DMS114 treated with DMSO at 0.1 percent for 48 hours (cell line): ENCODE results near the gene PRUNE2.
"Not testable (repeated sequence)": the region's sequence is repeated elsewhere in the genome, so short reads cannot be mapped to it uniquely, and the experiment has no call there.

Experiments
- DNase-seq: peaks from one replicate; lab custom pipeline; 2025; ENCODE audit not compliant: unreplicated experiment; lab: John Stamatoyannopoulos, UW

Gene PRUNE2

DNA sequence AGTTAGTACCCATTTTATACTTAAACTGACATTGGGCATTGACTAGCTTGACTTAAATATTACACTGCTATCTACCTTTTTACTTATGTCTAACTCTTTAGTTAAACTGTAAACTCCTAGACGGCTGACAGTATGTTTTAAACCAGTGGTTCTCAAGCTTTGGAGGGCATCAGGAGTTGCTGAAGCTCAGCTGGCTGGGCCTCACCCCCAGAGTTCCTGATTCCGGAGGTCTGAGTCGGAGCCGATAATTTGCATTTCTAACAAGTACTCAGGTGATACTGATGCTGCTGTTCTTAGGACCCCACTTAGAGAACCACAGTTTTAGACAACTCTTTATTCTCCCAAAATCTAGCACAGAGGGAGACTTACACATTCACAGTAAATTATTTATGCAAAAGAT is 205.0 kb downstream of the PRUNE2 start:
- DNase-seq, result no peak

GRCh38 chr9:76699971-76700370 is 205.9 kb downstream of the PRUNE2 start:
- no peak for DNase-seq

DNA sequence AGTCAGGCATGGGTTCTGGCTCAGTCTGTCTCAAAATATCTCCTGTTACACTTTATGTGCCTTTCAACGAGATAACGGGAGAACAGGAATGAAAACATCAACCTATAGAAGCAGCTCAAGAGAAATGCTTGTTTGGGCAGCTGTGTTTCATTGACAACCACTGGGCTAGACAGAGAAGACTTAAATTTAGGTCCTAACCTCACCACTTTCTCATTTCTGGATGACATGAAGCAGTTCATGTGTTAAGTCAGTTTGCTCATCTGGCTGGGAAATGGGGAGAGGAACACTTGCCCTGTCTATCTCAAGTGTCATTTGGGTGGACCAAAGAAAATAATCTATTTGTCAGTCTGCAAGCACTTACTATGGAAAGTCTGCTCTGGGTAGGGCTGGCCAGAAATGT is 208.4 kb downstream of the PRUNE2 start:
- no peak for DNase-seq

DNA sequence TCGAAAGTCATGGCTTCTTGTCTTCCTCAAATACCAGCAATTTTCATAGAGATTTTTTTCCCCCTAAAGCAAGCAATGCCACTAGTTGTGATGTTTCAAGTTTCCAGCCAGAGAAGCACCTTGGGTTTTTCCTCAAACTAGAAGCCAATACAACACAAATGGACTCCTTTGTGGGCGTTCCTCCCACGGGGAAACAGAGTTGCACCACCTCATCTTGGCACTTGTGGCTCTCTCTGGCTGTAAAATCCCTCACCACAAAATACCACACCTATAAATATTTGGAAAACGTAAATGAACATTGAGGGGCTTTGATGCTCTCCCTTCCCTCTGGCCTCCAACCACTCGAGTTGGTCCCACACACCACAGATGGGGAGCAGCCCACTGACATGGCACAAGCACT is 208.8 kb downstream of the PRUNE2 start:
- no peak for DNase-seq

- no peak for DNase-seq
These were observed 212.0 kb downstream of the PRUNE2 start for GRCh38 chr9:76693912-76694311.

- no peak for DNase-seq
These were observed 213.3 kb downstream of the PRUNE2 start for GRCh38 chr9:76692458-76693129.

- DNase-seq, result no peak
These were observed 214.2 kb downstream of the PRUNE2 start for GRCh38 chr9:76691517-76692313.

GRCh38 chr9:76690973-76691370 is 214.9 kb downstream of the PRUNE2 start:
- no peak for DNase-seq

DNA sequence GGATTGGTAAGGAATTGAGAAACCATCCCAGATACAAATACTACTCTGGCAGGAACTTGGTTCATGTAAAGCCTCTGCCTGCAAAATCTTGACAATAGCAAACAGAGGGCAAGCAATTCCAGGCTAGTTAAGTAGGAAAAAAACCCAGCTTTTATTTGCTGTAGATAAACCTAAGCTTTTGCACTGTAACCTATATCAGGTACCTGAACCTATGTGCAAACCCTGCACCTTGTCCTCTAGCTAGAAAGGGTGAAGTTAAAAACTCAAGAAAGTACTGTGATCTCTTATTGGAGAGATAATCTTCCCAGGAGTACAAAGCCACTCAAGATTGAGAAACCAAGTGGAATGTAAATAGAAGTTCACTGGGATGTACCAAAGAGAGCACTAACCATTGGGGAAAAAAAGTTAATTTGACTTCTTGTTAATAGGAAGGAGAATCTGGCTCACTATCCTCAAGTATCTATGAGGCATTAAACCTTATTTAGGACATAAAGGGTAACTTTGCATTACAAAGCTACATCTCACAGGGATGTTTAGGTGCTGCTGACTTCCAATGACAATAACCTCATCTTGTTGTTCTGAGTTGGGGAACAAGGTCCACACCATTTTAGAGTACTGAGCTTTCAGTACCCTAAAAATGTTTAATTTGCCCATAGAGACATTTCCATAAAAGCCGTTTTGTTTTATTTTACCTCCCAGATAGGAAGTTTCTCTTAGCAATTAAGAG is 215.5 kb downstream of the PRUNE2 start:
- DNase-seq, result no peak

GRCh38 chr9:76688471-76689238 is 217.3 kb downstream of the PRUNE2 start:
- DNase-seq, result no peak

- no peak for DNase-seq
These were observed 218.0 kb downstream of the PRUNE2 start for GRCh38 chr9:76687861-76688391.

DNA sequence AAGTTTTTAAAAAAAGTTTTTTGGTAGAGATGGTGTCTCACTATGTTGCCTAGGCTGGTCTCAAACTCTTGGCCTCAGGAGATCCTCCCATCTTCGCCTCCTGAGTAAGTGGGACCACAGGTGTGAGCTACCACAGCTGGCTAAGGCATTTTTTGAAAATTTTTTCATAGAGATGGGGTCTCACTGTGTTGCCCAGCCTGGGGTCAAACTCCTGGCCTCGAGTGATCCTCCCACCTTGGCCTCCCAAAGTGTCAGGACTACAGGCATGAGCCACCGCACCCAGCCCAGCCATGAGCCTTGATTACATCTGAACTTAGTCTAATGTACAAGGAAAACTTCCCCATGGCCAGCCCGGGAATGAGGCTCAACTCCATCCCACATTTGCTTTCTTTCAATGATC is 219.2 kb downstream of the PRUNE2 start:
- DNase-seq, result no peak

- no peak for DNase-seq
These were observed 221.7 kb downstream of the PRUNE2 start for GRCh38 chr9:76684213-76684612.

DNA sequence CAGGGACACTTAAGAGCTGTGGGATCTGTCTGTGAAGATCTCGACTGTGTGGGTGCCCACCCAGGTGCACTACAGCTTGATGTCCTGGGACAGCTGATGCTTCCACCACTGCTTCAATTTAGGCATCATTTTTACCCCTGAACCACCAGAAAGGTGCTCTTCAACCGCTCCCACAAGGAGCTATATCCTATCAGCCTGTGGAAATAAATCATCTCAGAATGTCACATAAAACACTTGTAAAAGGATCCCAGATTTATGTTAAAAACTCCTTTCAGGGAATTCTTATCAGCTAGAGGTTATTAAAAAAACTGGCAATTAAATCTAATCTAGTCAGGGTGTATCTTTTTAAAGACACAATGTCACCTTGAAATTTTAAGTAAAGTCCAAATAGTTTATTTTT is 224.4 kb downstream of the PRUNE2 start:
- no peak for DNase-seq

DNA sequence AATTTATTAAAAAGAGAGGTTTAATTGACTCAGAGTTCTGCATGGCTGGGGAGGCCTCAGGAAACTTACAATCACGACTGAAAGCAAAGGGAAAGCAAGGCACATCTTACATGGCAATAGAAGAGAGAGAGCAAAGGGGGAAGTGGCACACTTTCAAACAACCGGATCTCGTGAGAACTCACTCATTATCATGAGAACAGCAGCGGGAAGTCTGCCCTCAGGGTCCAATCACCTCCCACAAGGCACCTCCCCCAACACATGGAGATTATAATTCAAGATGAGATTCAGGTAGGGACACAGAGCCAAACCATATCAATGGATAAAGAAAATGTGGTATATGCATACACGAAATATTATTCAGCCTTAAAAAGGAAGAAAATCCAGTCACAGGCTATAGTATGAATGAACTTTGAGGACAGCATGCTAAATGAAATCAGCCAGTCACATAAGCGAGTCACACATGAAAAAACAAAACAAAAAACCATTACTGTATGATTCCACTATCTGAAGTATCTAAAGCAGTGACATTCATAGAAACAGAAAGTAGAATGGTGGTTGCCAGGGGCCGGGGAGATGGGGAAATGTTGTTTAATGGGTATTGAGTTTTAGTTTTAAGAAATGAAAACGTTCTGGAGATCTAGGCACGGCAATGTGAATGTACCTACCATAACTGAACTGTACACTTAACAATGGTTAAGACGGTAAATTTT is 225.0 kb downstream of the PRUNE2 start:
- DNase-seq, result no peak

DNA sequence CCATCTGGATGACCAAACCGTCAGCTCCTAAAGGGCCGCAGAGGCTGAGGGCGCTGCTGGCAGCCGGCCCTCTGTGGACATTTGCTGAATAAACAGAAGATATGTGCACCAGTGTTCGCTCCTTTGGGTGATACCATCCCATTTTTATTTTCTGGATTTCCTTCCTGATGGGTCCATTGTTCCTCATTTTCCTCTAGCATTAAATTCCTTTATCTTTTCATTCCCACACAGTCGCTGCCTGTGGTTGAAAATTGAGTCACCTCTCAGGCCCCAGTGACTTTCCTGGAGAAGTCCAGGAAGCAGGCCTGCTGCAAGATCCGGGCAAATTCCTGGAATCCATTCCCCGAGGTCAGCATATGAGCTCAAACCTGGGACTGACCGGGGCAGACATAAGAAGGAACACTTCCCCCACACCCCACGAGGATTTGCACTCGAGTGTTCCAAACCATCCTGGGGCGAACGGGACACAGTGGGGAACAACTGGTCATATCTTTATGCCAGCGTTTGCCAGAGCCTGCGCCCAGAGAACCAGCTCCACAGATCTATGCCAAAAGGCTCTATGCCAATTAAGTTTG is 228.3 kb downstream of the PRUNE2 start:
- DNase-seq, result no peak

DNA sequence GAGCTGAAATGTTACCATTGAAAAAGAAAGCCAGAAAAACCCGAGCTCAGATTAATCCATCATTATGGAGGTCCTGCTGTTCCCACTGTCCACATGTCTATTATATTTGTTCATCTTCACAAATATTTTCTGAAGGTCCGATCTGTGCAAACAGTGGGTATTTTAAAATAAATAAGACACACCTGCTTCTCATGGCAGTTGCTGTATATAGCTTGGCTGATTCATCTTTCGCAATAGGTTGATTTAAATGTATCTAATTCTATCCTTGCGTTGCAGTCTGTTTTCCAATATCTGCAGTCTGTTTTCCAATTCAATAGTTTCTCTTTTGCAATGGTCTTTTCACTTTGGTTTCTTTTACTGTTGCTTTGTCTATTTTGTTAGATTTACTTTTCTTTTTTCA is 229.1 kb downstream of the PRUNE2 start:
- no peak for DNase-seq

DNA sequence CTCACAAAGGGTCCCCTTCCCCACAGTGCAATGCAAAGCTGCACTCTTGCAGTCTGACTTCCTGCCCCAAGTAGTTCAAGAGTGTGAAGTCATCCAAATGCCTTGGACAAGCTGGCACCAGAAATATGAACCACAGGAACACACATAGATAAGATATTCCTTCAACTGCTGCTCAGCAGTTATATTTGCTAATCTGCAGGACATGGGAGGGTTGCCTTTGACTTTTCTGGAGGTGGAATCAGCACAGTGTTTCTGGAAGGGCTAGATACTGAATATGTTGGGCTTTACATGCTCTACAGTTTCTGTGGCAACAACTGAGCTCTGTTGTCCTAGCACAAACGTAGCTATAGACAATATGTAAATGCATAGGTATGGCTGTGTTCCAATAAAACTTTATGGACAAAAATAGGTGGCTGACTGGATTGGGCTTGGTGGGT is 238.4 kb downstream of the PRUNE2 start:
- DNase-seq, result no peak

DNA sequence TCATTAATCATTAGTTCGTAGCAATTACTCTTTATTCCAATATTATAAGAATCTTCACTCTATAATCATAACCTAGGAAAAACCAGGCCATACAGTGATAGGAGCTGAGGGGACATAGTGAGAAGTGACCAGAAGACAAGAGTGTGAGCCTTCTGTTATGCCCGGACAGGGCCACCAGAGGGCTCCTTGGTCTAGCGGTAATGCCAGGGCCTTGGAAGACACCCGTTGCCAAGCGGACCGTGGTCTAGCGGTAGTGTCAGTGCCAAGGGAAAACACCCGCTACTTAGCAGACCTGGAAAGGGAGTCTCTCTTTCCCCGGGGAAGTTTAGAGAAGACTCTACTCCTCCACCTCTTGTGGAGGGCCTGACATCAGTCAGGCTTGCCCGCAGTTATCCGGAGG is 239.9 kb downstream of the PRUNE2 start:
- DNase-seq, result not testable (repeated sequence)

GRCh38 chr9:76665458-76665857 is 240.5 kb downstream of the PRUNE2 start:
- DNase-seq, result no peak
